Upper lobe of left lung (tissue), 6 donors: ENCODE data around the gene CTXN3. TPM values are rescaled to one million over a fixed set of nuclear protein-coding genes. Genes with fewer than 3 reads are reported as not detected.

Experiments
- ATAC-seq, 2 donors: fragments of 200-7000 bp; cut with Tn5 transposase; one replicate each; pipeline ENCODE4 v1.9.1; 2022; ENCODE audit warnings: mild to moderate bottlenecking in 2 of 2, moderate library complexity in 2 of 2; ENCODE audit not compliant: low FRiP score in 2 of 2
- DNase-seq, 2 donors: peaks; one replicate each; pipeline ENCODE4 v3.0.0-alpha.2; 2019 to 2020
- H3K27ac ChIP-seq, 4 donors: fragments of 200-600 bp; sonication (generic); one replicate each; pipeline ENCODE4 v1.5.1; 2016 to 2019
- H3K27me3 ChIP-seq, 4 donors: fragments of 200-600 bp; sonication (generic); one replicate each; pipeline ENCODE4 v1.5.1; 2017 to 2019
- H3K36me3 ChIP-seq, 4 donors: fragments of 200-600 bp; sonication (generic); one replicate each; pipeline ENCODE4 v1.5.1; 2016 to 2019
- H3K4me1 ChIP-seq, 4 donors: fragments of 200-600 bp; sonication (generic); one replicate each; pipeline ENCODE4 v1.5.1; 2018 to 2019
- H3K4me3 ChIP-seq, 4 donors: fragments of 200-600 bp; sonication (generic); one replicate each; pipeline ENCODE4 v1.5.1; 2017 to 2019; ENCODE audit warnings: mild to moderate bottlenecking in 2 of 4, moderate library complexity in 1 of 4
- H3K9me3 ChIP-seq, 4 donors: fragments of 200-600 bp; sonication (generic); one replicate each; pipeline ENCODE4 v1.5.1; 2018 to 2019
- CTCF ChIP-seq, 6 experiments: fragments of 450-650 bp in 4 of 6; fragments of 200-600 bp in 2 of 6; sonication (generic) in 2 of 6; IDR thresholded peaks; one replicate each; pipeline ENCODE4 v1.5.1; 2016 to 2019; ENCODE audit warnings: antibody characterized with exemption in 6 of 6
- EP300 ChIP-seq, 4 donors: sonication (generic); formaldehyde crosslinking; IDR thresholded peaks; one replicate each; pipeline ENCODE4 v1.5.1; 2017; ENCODE audit warnings: antibody characterized with exemption in 4 of 4, control low read depth in 2 of 4
- POLR2A ChIP-seq, 4 donors: fragments of 450-650 bp; IDR thresholded peaks; one replicate each; pipeline ENCODE4 v1.5.1; 2016 to 2017; ENCODE audit warnings: antibody characterized with exemption in 4 of 4, mild to moderate bottlenecking in 2 of 4
- POLR2AphosphoS5 ChIP-seq, 2 donors: sonication (generic); formaldehyde crosslinking; IDR thresholded peaks; one replicate each; pipeline ENCODE4 v1.5.1; 2017; ENCODE audit warnings: antibody characterized with exemption in 2 of 2
- WGBS, 2 donors: methylation state at CpG; one replicate each; pipeline ENCODE4 v1.1.5; 2017 to 2018; 5-methylcytosine and 5-hydroxymethylcytosine counted together
- total RNA-seq, 6 donors: library from RNA; depleted of rRNA in 4 of 6; stranded (reverse); fragments of >200 nt in 4 of 6; gene quantifications; one replicate each; pipeline versions ENCODE4 v1.1.0 to v1.2.1, GENCODE V29; 2016 to 2021
- donor health status: DM: no; HTN: no; CAD: no; lungs with moderate emphysema.
- donor health status: DM: no; HTN: yes; CAD: no; lungs with severe emphysema.

The CTXN3 gene
- total RNA-seq, 6 donors from 2014 or later = not detected

DNA sequence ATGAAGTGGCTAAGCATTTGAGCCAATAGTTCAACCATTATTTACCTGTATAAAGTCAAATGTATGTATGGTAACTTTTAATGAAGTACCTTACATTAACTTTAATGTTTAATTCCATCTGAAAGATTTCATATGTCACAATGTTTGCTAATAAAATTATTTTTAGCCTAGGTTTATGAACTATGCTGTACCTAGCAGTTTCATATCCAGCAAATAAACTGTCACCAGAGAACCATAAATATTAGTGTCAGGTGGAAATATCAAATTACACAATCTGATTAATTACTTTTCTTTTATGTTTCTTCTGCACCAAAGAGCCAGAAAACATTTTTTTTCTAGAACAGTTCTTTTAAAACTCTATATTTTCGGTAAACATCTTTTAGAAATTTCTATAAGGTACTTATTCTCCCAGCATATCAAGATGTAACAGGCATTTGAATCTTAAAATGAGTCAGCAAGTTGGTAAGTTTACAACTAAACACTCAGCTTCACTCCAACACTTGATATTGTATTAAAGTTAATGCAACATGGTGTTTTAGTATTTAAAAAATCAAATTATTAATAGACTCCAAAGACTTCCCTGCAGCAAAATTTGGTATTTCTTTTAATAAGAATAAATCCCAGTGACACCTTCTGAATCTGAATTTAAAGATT, 45.8 kb downstream of the CTXN3 start:
- 79 to 95% methylated on average over 1 of the region's 1 CpG for WGBS, 2 donors
- Histone ChIP-seq H3K27ac (no peak overlapping the region), H3K36me3 (no peaks in the 10 kb centered on the region), H3K4me3 (no peak overlapping the region), H3K27me3 (no peaks in the 10 kb centered on the region), H3K9me3 (no peaks in the 10 kb centered on the region), H3K4me1 (no peaks in the 10 kb centered on the region)
- ATAC-seq (no peak), DNase-seq (no peak)
- TF ChIP-seq CTCF (IDR thresholded peaks at IDR 0.05) = no peak
- TF ChIP-seq POLR2AphosphoS5 (IDR thresholded peaks at IDR 0.05) = no peak
- TF ChIP-seq POLR2A (IDR thresholded peaks at IDR 0.05) = no peak
- no peak for TF ChIP-seq EP300 (IDR thresholded peaks at IDR 0.05)

DNA sequence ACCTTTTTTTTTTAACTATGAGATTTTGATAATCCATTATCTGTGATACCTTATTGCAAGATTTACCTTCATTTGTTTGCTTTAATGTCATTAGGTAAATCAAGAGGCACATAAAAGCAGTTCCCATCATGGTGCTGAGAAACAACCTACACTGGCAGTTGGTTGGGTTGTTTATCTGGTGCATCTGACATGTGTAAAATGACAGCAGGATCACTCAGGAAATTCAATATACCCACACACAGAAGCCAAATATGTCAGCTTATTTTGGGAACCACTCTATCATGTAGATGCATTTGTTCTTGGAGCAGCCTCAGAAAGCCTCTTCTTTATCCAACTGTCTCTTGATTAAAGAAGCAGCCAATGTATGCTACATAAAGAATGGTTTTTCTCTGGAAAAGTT, 46.5 kb downstream of the CTXN3 start:
- TF ChIP-seq EP300 (IDR thresholded peaks at IDR 0.05) (no peak), CTCF (IDR thresholded peaks at IDR 0.05) (no peak), POLR2AphosphoS5 (IDR thresholded peaks at IDR 0.05) (no peak)
- no peaks in the 10 kb centered on the region for H3K36me3 ChIP-seq
- no peaks in the 10 kb centered on the region for H3K9me3 ChIP-seq
- H3K4me3 ChIP-seq = no peak overlapping the region
- no peaks in the 10 kb centered on the region for H3K4me1 ChIP-seq
- H3K27ac ChIP-seq = no peak overlapping the region
- ATAC-seq (no peak), DNase-seq (no peak)
- H3K27me3 ChIP-seq = no peaks in the 10 kb centered on the region

- no peaks in the 10 kb centered on the region for H3K27me3 ChIP-seq
- H3K4me3 ChIP-seq = no peak overlapping the region
- 74 to 82% methylated on average over 6 of the region's 6 CpGs for WGBS, 2 donors
- ATAC-seq (no peak), DNase-seq (no peak)
- TF ChIP-seq EP300 (IDR thresholded peaks at IDR 0.05) (no peak), POLR2AphosphoS5 (IDR thresholded peaks at IDR 0.05) (no peak), CTCF (IDR thresholded peaks at IDR 0.05) (no peak), POLR2A (IDR thresholded peaks at IDR 0.05) (no peak)
- no peaks in the 10 kb centered on the region for H3K36me3 ChIP-seq
- H3K9me3 ChIP-seq = no peaks in the 10 kb centered on the region
- no peaks in the 10 kb centered on the region for H3K4me1 ChIP-seq
- H3K27ac ChIP-seq = no peak overlapping the region
Measured at GRCh38 chr5:127696683-127697082, 47.8 kb downstream of the CTXN3 start.

DNA sequence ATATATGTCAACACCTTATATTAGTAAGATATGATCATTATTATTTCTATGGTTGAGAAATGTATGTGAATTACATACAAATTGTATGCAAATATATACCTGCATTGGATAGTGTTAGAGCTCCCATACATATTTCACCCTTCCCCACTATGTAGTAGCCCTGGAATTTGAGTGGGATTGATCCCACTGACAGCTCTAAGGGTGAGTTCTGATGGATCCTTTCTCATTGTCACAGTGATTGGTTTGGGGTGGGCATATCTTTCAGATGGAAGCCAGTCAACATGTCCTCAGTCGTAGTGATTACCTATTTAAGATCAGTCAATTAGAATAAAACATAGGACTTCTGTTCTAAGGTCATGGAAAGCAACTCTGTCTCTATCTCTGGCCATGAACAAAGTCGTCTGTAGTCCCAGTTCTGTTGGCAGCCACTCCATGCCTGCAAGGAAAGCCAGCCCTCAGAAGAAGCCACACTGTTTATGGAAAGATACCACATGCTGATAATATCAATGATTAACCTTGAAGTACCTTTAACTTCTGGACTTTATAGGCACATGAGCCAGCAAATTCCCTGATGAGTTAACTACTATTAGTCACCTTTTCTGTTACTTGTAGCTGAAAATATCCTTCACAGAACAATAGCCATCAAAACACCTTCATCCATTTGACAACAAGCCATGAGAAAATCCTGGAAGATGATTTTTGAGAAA, 49.2 kb downstream of the CTXN3 start:
- Histone ChIP-seq H3K27ac (no peak overlapping the region), H3K9me3 (no peaks in the 10 kb centered on the region), H3K36me3 (no peaks in the 10 kb centered on the region), H3K4me1 (no peaks in the 10 kb centered on the region), H3K27me3 (no peaks in the 10 kb centered on the region), H3K4me3 (no peak overlapping the region)
- no peak for ATAC-seq
- WGBS, 2 donors = 62 to 69% methylated on average over 2 of the region's 2 CpGs
- DNase-seq = no peak
- TF ChIP-seq CTCF (IDR thresholded peaks at IDR 0.05) (no peak), EP300 (IDR thresholded peaks at IDR 0.05) (no peak), POLR2AphosphoS5 (IDR thresholded peaks at IDR 0.05) (no peak), POLR2A (IDR thresholded peaks at IDR 0.05) (no peak)

DNA sequence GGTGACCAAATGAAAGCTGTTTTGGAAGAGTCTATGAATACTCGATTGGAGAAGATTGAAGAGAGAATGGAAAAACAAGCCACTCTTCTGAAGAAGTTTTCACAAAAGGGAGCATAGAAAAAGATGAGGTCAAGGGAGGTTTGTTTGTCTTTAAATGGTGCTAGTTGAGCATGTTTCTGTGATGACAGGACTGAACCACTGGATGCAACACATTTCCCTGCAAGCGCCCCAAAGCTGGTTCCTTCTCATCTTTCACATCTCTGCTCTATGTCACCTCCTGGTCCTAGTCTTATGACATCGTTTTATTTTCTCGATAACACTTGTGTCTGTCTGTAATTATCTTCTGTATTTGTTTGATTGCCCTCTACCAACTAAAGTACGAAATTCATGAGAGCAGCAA, 50.5 kb downstream of the CTXN3 start:
- no peak overlapping the region for H3K4me3 ChIP-seq
- H3K27ac ChIP-seq = no peak overlapping the region
- H3K4me1 ChIP-seq = no peaks in the 10 kb centered on the region
- ATAC-seq (no peak), DNase-seq (no peak)
- no peaks in the 10 kb centered on the region for H3K9me3 ChIP-seq
- H3K36me3 ChIP-seq = no peaks in the 10 kb centered on the region
- TF ChIP-seq POLR2A (IDR thresholded peaks at IDR 0.05) (no peak), CTCF (IDR thresholded peaks at IDR 0.05) (no peak), POLR2AphosphoS5 (IDR thresholded peaks at IDR 0.05) (no peak), EP300 (IDR thresholded peaks at IDR 0.05) (no peak)
- H3K27me3 ChIP-seq = no peaks in the 10 kb centered on the region
- WGBS, 2 donors = 79 to 82% methylated on average over 5 of the region's 5 CpGs
